NOMO-1 (cell line): Measurements from ENCODE around the gene ERP29.
"Not testable (repeated sequence)": the region's sequence is repeated elsewhere in the genome, so short reads cannot be mapped to it uniquely, and the experiment has no call there.

Experiments used
- DNase-seq, 2 experiments: peaks; one replicate each; lab custom pipeline; 2025; ENCODE audit not compliant: unreplicated experiment in 2 of 2; lab: John Stamatoyannopoulos, UW

Gene ERP29

GRCh38 chr12:112031472-112031871, 18.2 kb downstream of the ERP29 start:
- DNase-seq: no peak

GRCh38 chr12:112032292-112032691, 19.1 kb downstream of the ERP29 start:
- DNase-seq: no peak

GRCh38 chr12:112035219-112035785, 22.1 kb downstream of the ERP29 start:
- no peak for DNase-seq

- DNase-seq: not testable (repeated sequence)
Measured at GRCh38 chr12:112036614-112037013, 23.4 kb downstream of the ERP29 start.

- DNase-seq: no peak
Measured at GRCh38 chr12:112046003-112046402, 32.8 kb downstream of the ERP29 start.

- DNase-seq: no peak
Measured at GRCh38 chr12:112049351-112049750, 36.1 kb downstream of the ERP29 start.

GRCh38 chr12:112061137-112061536, 47.9 kb downstream of the ERP29 start:
- DNase-seq: no peak

GRCh38 chr12:112063273-112063672, 50.0 kb downstream of the ERP29 start:
- no peak for DNase-seq

GRCh38 chr12:112066566-112066965, 53.3 kb downstream of the ERP29 start:
- no peak for DNase-seq
